ENCODE data around the gene TMEM225B.

TMEM225B gene

DNA sequence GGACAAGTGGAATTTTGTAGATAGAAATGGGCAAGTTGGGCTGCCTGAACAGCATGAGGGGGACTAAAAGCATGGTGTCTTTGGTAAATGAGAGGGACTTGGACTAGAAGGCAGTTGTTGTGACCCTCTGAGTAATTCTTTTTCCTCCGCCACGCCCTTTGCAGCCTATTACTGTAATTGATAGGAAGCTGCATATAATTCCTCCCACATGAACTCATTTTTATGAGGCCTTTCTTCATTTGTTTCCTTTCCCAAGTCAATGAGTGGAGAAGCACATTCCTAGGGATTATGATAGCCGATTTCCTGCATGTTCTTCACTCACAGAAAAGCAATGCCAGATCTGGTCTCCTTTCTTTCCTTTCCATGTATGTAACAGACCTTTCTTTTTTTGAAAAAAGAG, 46.4 kb downstream of the TMEM225B start (continued):
- no peak for TF ChIP-seq ZNF501 (tag by site-specific recombination; IDR thresholded peaks at IDR 0.05)
- TF ChIP-seq, protein P1, sequence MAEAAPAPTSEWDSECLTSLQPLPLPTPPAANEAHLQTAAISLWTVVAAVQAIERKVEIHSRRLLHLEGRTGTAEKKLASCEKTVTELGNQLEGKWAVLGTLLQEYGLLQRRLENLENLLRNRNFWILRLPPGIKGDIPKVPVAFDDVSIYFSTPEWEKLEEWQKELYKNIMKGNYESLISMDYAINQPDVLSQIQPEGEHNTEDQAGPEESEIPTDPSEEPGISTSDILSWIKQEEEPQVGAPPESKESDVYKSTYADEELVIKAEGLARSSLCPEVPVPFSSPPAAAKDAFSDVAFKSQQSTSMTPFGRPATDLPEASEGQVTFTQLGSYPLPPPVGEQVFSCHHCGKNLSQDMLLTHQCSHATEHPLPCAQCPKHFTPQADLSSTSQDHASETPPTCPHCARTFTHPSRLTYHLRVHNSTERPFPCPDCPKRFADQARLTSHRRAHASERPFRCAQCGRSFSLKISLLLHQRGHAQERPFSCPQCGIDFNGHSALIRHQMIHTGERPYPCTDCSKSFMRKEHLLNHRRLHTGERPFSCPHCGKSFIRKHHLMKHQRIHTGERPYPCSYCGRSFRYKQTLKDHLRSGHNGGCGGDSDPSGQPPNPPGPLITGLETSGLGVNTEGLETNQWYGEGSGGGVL (tag by site-specific recombination; IDR thresholded peaks at IDR 0.05) = no peak
- no peak for TF ChIP-seq ZFP37 (tag by site-specific recombination; IDR thresholded peaks at IDR 0.05)
- TF ChIP-seq ZNF658 (tag by site-specific recombination; IDR thresholded peaks at IDR 0.05) = no peak
- TF ChIP-seq ZNF214 (tag by site-specific recombination; IDR thresholded peaks at IDR 0.05; ENCODE audit: borderline replicate concordance) = no peak
- TF ChIP-seq ZFP3 (tag by site-specific recombination; IDR thresholded peaks at IDR 0.05; ENCODE audit: low read depth) = no peak

DNA sequence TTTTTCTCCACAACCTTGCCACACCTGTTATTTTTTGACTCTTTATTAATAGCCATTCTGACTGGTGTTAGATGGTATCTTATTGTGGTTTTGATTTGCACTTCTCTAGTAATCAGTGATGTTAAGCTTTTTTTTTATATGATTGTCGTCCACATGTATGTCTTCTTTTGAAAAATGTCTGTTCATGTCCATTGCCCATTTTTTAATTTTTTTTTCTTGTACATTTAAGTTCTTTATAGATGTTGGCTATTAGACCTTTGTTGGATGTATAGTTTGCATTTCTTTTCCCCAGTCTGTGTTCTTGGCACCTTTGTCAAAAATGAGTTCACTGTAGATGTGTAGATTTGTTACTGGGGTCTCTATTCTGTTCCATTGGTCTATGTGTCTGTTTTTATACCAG, 47.5 kb downstream of the TMEM225B start:
- no peak overlapping the region for H3K27ac ChIP-seq (ENCODE audit: extremely low read depth, low read depth, low read length)
- H3K4me1 ChIP-seq (ENCODE audit: control insufficient read depth, insufficient read depth, low read length) = no peaks in the 10 kb centered on the region
- H3K36me3 ChIP-seq (ENCODE audit: control insufficient read depth in 2 of 2, insufficient read depth in 1 of 2, low read length in 2 of 2) = no peaks in the 10 kb centered on the region
- TF ChIP-seq ZNF394 (tag by site-specific recombination; IDR thresholded peaks at IDR 0.05; ENCODE audit: borderline replicate concordance) (no peak), GLIS1 (tag by site-specific recombination; IDR thresholded peaks at IDR 0.05) (no peak), ZNF266 (tag by site-specific recombination; IDR thresholded peaks at IDR 0.05; ENCODE audit: low read depth) (no peak), ZNF423 (tag by site-specific recombination; IDR thresholded peaks at IDR 0.05) (no peak), ZSCAN23 (tag by site-specific recombination; IDR thresholded peaks at IDR 0.05) (no peak), ZNF555 (tag by site-specific recombination; conservative IDR thresholded peaks at IDR 0.05) (no peak), KLF16 (tag by site-specific recombination; IDR thresholded peaks at IDR 0.05) (no peak), ZNF174 (tag by site-specific recombination; IDR thresholded peaks at IDR 0.05) (no peak)
- TF ChIP-seq, protein P2, sequence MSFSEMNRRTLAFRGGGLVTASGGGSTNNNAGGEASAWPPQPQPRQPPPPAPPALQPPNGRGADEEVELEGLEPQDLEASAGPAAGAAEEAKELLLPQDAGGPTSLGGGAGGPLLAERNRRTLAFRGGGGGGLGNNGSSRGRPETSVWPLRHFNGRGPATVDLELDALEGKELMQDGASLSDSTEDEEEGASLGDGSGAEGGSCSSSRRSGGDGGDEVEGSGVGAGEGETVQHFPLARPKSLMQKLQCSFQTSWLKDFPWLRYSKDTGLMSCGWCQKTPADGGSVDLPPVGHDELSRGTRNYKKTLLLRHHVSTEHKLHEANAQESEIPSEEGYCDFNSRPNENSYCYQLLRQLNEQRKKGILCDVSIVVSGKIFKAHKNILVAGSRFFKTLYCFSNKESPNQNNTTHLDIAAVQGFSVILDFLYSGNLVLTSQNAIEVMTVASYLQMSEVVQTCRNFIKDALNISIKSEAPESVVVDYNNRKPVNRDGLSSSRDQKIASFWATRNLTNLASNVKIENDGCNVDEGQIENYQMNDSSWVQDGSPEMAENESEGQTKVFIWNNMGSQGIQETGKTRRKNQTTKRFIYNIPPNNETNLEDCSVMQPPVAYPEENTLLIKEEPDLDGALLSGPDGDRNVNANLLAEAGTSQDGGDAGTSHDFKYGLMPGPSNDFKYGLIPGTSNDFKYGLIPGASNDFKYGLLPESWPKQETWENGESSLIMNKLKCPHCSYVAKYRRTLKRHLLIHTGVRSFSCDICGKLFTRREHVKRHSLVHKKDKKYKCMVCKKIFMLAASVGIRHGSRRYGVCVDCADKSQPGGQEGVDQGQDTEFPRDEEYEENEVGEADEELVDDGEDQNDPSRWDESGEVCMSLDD (tag by site-specific recombination; IDR thresholded peaks at IDR 0.05) = no peak
- H3K4me3 ChIP-seq (ENCODE audit: low read depth, low read length) = no peak overlapping the region
- no peaks in the 10 kb centered on the region for H3K9me3 ChIP-seq (ENCODE audit: control insufficient read depth, insufficient read depth, low read depth, low read length)
- ChIA-PET POLR2A (no interaction called here), CTCF (no interaction called here)

DNA sequence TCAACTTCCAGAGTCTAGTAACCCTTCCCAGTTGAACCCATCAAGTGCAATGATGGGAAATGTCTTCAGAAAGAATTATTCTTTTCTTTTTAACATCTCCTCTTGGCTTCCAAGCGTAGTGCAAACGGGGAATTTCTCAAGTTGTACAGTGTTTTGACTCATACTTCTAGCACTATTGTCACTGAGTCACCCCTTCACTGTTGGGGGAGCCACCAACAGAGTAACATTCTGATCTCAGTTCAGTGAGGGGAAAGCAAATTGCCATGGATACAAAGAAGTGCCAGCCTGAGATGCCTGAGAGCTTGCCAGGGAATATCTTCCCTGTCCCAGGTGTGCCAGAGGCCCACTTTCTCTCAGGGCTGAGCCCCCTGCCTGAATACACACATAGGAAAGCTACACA, 50.8 kb downstream of the TMEM225B start:
- ChIA-PET POLR2A (no interaction called here), CTCF (no interaction called here)
- no peaks in the 10 kb centered on the region for H3K4me1 ChIP-seq (ENCODE audit: control insufficient read depth, insufficient read depth, low read length)
- no peak overlapping the region for H3K27ac ChIP-seq (ENCODE audit: extremely low read depth, low read depth, low read length)
- H3K9me3 ChIP-seq (ENCODE audit: control insufficient read depth, insufficient read depth, low read depth, low read length) = no peaks in the 10 kb centered on the region
- no peak overlapping the region for H3K4me3 ChIP-seq (ENCODE audit: low read depth, low read length)
- H3K36me3 ChIP-seq (ENCODE audit: control insufficient read depth in 2 of 2, insufficient read depth in 1 of 2, low read length in 2 of 2) = no peaks in the 10 kb centered on the region
- TF ChIP-seq, protein P3, sequence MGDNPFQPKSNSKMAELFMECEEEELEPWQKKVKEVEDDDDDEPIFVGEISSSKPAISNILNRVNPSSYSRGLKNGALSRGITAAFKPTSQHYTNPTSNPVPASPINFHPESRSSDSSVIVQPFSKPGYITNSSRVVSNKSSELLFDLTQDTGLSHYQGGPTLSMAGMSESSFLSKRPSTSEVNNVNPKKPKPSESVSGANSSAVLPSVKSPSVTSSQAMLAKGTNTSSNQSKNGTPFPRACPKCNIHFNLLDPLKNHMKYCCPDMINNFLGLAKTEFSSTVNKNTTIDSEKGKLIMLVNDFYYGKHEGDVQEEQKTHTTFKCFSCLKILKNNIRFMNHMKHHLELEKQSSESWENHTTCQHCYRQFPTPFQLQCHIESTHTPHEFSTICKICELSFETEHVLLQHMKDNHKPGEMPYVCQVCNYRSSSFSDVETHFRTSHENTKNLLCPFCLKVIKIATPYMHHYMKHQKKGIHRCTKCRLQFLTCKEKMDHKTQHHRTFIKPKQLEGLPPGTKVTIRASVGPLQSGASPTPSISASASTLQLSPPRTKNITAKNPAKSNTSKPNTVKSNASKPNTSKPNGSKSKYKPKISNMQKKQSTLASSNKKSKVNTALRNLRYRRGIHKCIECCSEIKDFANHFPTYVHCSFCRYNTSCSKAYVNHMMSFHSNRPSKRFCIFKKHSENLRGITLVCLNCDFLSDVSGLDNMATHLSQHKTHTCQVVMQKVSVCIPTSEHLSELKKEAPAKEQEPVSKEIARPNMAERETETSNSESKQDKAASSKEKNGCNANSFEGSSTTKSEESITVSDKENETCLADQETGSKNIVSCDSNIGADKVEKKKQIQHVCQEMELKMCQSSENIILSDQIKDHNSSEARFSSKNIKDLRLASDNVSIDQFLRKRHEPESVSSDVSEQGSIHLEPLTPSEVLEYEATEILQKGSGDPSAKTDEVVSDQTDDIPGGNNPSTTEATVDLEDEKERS (tag by site-specific recombination; IDR thresholded peaks at IDR 0.05) = no peak
- TF ChIP-seq, protein P4, sequence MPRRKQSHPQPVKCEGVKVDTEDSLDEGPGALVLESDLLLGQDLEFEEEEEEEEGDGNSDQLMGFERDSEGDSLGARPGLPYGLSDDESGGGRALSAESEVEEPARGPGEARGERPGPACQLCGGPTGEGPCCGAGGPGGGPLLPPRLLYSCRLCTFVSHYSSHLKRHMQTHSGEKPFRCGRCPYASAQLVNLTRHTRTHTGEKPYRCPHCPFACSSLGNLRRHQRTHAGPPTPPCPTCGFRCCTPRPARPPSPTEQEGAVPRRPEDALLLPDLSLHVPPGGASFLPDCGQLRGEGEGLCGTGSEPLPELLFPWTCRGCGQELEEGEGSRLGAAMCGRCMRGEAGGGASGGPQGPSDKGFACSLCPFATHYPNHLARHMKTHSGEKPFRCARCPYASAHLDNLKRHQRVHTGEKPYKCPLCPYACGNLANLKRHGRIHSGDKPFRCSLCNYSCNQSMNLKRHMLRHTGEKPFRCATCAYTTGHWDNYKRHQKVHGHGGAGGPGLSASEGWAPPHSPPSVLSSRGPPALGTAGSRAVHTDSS (tag by site-specific recombination; IDR thresholded peaks at IDR 0.05) = no peak
- TF ChIP-seq PRDM1 (tag by site-specific recombination; IDR thresholded peaks at IDR 0.05) = no peak
- TF ChIP-seq ZNF416 (tag by site-specific recombination; IDR thresholded peaks at IDR 0.05) = no peak
- TF ChIP-seq ZNF610 (tag by site-specific recombination; IDR thresholded peaks at IDR 0.05; ENCODE audit: borderline replicate concordance) = no peak
- TF ChIP-seq, protein P5, sequence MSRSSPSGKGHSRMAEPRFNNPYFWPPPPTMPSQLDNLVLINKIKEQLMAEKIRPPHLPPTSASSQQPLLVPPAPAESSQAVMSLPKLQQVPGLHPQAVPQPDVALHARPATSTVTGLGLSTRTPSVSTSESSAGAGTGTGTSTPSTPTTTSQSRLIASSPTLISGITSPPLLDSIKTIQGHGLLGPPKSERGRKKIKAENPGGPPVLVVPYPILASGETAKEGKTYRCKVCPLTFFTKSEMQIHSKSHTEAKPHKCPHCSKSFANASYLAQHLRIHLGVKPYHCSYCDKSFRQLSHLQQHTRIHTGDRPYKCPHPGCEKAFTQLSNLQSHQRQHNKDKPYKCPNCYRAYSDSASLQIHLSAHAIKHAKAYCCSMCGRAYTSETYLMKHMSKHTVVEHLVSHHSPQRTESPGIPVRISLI (tag by site-specific recombination; IDR thresholded peaks at IDR 0.05) = no peak
- no peak for TF ChIP-seq ZBTB1 (tag by site-specific recombination; IDR thresholded peaks at IDR 0.05)
- TF ChIP-seq KLF9 (tag by site-specific recombination; IDR thresholded peaks at IDR 0.05; ENCODE audit: low read depth) = no peak
- TF ChIP-seq, protein P6, sequence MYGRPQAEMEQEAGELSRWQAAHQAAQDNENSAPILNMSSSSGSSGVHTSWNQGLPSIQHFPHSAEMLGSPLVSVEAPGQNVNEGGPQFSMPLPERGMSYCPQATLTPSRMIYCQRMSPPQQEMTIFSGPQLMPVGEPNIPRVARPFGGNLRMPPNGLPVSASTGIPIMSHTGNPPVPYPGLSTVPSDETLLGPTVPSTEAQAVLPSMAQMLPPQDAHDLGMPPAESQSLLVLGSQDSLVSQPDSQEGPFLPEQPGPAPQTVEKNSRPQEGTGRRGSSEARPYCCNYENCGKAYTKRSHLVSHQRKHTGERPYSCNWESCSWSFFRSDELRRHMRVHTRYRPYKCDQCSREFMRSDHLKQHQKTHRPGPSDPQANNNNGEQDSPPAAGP (tag by site-specific recombination; IDR thresholded peaks at IDR 0.05) = no peak

Measured in HEK293 (cell line).